OCI-LY1 (cell line): ENCODE data around the gene SF3A1.
"Not testable (repeated sequence)": the region's sequence is repeated elsewhere in the genome, so short reads cannot be mapped to it uniquely, and the experiment has no call there.

ENCODE experiments used
- H2AFZ ChIP-seq: fragments of 200-600 bp; sonication (generic), shearing (Covaris generic); 2 replicates; pipeline ENCODE4 v1.6.0; 2014; ENCODE audit warnings: antibody characterized with exemption, mild to moderate bottlenecking, low read length
- H3F3A ChIP-seq: fragments of 200-600 bp; sonication (generic), shearing (Covaris generic); 2 replicates; pipeline ENCODE4 v1.6.0; 2014; ENCODE audit warnings: mild to moderate bottlenecking, antibody characterized with exemption, low read length, moderate library complexity; ENCODE audit not compliant: insufficient read depth
- H3K27ac ChIP-seq: fragments of 200-600 bp; sonication (generic); 2 replicates; pipeline ENCODE4 v1.5.1; 2014; ENCODE audit warnings: low read length, mixed run types, mild to moderate bottlenecking, low read depth; ENCODE audit not compliant: poor library complexity, severe bottlenecking
- H3K27me3 ChIP-seq: fragments of 200-600 bp; sonication (generic); 2 replicates; pipeline ENCODE4 v1.6.0; 2014; ENCODE audit warnings: antibody characterized with exemption, mild to moderate bottlenecking, low read length, moderate library complexity; ENCODE audit not compliant: insufficient read depth
- H3K36me3 ChIP-seq: fragments of 200-600 bp; sonication (generic); 2 replicates; pipeline ENCODE4 v1.6.1; 2014; ENCODE audit warnings: mild to moderate bottlenecking, antibody characterized with exemption, low read length, moderate library complexity, mixed read lengths; ENCODE audit not compliant: insufficient read depth
- H3K4me1 ChIP-seq: fragments of 200-600 bp; sonication (generic); 2 replicates; pipeline ENCODE4 v1.5.1; 2014; ENCODE audit warnings: mild to moderate bottlenecking, low read length, moderate library complexity; ENCODE audit not compliant: insufficient read depth, severe bottlenecking
- H3K4me2 ChIP-seq: fragments of 200-600 bp; sonication (generic), shearing (Covaris generic); 2 replicates; pipeline ENCODE4 v1.6.1; 2014; ENCODE audit warnings: low read length
- H3K4me3 ChIP-seq: fragments of 200-600 bp; sonication (generic); 2 replicates; pipeline ENCODE4 v1.5.1; 2014; ENCODE audit warnings: low read length, low read depth, mild to moderate bottlenecking, mixed read lengths; ENCODE audit not compliant: poor library complexity, severe bottlenecking
- H3K79me2 ChIP-seq: fragments of 200-600 bp; shearing (Covaris generic); 2 replicates; pipeline ENCODE4 v1.6.1; 2016; ENCODE audit warnings: mixed run types, low read length, mixed read lengths; ENCODE audit not compliant: insufficient read depth
- H3K9ac ChIP-seq: fragments of 200-600 bp; sonication (generic), shearing (Covaris generic); 2 replicates; pipeline ENCODE4 v1.6.1; 2014; ENCODE audit warnings: mild to moderate bottlenecking, low read length, mixed read lengths
- H3K9me2 ChIP-seq: fragments of 200-600 bp; sonication (generic), shearing (Covaris generic); 2 replicates; pipeline ENCODE4 v1.6.1; 2014; ENCODE audit warnings: low read depth, mild to moderate bottlenecking, low read length, mixed read lengths
- H3K9me3 ChIP-seq: fragments of 200-600 bp; shearing (Covaris generic); 2 replicates; pipeline ENCODE4 v1.6.1; 2014; ENCODE audit warnings: low read length, mixed read lengths
- H4K20me1 ChIP-seq: fragments of 200-600 bp; sonication (generic), shearing (Covaris generic); 2 replicates; pipeline ENCODE4 v1.6.0; 2016; ENCODE audit warnings: mild to moderate bottlenecking, low read length; ENCODE audit not compliant: insufficient read depth
- EZH2 ChIP-seq: fragments of 200-600 bp; sonication (generic), shearing (Covaris generic); IDR thresholded peaks from 2 replicates; pipeline ENCODE4 v1.8.0; 2017; ENCODE audit warnings: borderline replicate concordance, mixed run types, mild to moderate bottlenecking, antibody characterized with exemption, low read length, moderate library complexity, mixed read lengths
- TF ChIP-seq, protein P1 (sequence below): fragments of 200-600 bp; sonication (generic), shearing (Covaris generic); IDR thresholded peaks from 2 replicates; pipeline ENCODE4 v1.5.1; 2017; ENCODE audit warnings: mild to moderate bottlenecking, antibody characterized with exemption, low read length, moderate library complexity, mixed read lengths

Gene SF3A1

GRCh38 chr22:30344447-30345200, 12.1 kb downstream of the SF3A1 start:
- no peaks in the 10 kb centered on the region for H3K9me2 ChIP-seq
- no peak overlapping the region for H3K4me2 ChIP-seq
- peaks cover 98% of the 10 kb centered on the region for H3K36me3 ChIP-seq
- H3K27ac ChIP-seq = no peak overlapping the region
- no peak overlapping the region for H3K9ac ChIP-seq
- no peaks in the 10 kb centered on the region for H3F3A ChIP-seq
- H3K4me3 ChIP-seq = no peak overlapping the region
- no peak for TF ChIP-seq EZH2
- TF ChIP-seq, protein P1, sequence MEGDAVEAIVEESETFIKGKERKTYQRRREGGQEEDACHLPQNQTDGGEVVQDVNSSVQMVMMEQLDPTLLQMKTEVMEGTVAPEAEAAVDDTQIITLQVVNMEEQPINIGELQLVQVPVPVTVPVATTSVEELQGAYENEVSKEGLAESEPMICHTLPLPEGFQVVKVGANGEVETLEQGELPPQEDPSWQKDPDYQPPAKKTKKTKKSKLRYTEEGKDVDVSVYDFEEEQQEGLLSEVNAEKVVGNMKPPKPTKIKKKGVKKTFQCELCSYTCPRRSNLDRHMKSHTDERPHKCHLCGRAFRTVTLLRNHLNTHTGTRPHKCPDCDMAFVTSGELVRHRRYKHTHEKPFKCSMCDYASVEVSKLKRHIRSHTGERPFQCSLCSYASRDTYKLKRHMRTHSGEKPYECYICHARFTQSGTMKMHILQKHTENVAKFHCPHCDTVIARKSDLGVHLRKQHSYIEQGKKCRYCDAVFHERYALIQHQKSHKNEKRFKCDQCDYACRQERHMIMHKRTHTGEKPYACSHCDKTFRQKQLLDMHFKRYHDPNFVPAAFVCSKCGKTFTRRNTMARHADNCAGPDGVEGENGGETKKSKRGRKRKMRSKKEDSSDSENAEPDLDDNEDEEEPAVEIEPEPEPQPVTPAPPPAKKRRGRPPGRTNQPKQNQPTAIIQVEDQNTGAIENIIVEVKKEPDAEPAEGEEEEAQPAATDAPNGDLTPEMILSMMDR = no peak
- no peaks in the 10 kb centered on the region for H3K9me3 ChIP-seq
- no peaks in the 10 kb centered on the region for H3K79me2 ChIP-seq
- no peaks in the 10 kb centered on the region for H4K20me1 ChIP-seq
- H3K4me1 ChIP-seq = no peaks in the 10 kb centered on the region
- no peaks in the 10 kb centered on the region for H3K27me3 ChIP-seq
- H2AFZ ChIP-seq = no peak overlapping the region

DNA sequence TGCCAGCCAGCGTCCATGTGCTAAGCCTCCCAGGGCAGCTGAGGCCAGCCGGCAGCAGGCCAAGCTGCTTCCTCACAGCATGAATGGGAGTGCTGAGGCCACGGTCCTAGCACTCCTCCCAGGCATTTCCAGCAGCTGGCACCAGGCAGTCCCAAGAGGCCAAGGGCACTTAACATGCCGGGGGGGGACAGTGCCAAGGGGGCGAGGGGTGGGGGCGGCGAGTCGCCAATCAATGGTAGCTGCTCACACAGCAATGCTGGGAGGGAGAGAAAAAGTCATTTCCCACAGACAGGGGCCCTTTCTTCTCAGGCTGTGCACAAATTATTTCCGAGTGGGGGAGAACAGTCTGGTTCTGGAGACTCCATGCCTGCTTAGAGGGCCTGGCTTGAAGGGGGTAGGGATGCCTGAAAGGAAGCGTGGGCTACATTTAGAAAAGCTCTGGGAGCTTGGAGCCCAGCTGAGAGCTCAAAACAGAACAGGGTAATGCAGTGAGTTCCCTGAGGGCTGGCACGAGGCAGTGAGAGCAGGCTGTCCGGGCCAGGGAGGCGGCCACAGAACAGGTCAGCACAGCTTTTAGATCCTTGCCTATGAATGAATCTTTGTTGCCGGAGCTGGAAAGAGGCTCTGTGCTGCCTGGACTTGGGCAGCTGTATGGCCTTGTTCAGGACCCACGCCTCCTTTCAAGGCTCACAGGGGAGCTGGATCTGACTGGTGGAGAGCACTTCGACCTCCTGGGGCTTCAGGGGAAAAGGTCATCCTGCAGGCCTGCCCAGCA, 15.6 kb downstream of the SF3A1 start:
- H3K36me3 ChIP-seq = peaks cover 99% of the 10 kb centered on the region
- H2AFZ ChIP-seq = no peak overlapping the region
- H4K20me1 ChIP-seq = no peaks in the 10 kb centered on the region
- H3K9me2 ChIP-seq = no peaks in the 10 kb centered on the region
- no peaks in the 10 kb centered on the region for H3K79me2 ChIP-seq
- no peaks in the 10 kb centered on the region for H3K4me1 ChIP-seq
- TF ChIP-seq EZH2 = no peak
- TF ChIP-seq, protein P1 = no peak
- H3K9ac ChIP-seq = no peak overlapping the region
- H3K27me3 ChIP-seq = no peaks in the 10 kb centered on the region
- H3K9me3 ChIP-seq = no peaks in the 10 kb centered on the region
- no peaks in the 10 kb centered on the region for H3F3A ChIP-seq
- H3K4me3 ChIP-seq = no peak overlapping the region
- no peak overlapping the region for H3K4me2 ChIP-seq
- no peak overlapping the region for H3K27ac ChIP-seq

- Histone ChIP-seq H2AFZ (no peak overlapping the region), H3K79me2 (no peaks in the 10 kb centered on the region), H3K36me3 (peaks cover 99% of the 10 kb centered on the region), H3K4me1 (no peaks in the 10 kb centered on the region), H3K4me2 (no peak overlapping the region), H3K4me3 (no peak overlapping the region), H3K9me2 (no peaks in the 10 kb centered on the region), H3K27ac (no peak overlapping the region), H3F3A (no peaks in the 10 kb centered on the region), H3K9ac (no peak overlapping the region), H3K27me3 (no peaks in the 10 kb centered on the region), H4K20me1 (no peaks in the 10 kb centered on the region), H3K9me3 (no peaks in the 10 kb centered on the region)
- no peak for TF ChIP-seq EZH2
- TF ChIP-seq, protein P1 = no peak
These were observed 17.9 kb downstream of the SF3A1 start for GRCh38 chr22:30338802-30339201.

- H2AFZ ChIP-seq, H3K4me3 ChIP-seq, H3F3A ChIP-seq, H3K4me2 ChIP-seq, H4K20me1 ChIP-seq, H3K9ac ChIP-seq, H3K4me1 ChIP-seq, H3K9me3 ChIP-seq, H3K9me2 ChIP-seq, H3K27me3 ChIP-seq, H3K27ac ChIP-seq, H3K79me2 ChIP-seq: not testable (repeated sequence)
- peaks cover 99% of the 10 kb centered on the region for H3K36me3 ChIP-seq
These were observed 18.4 kb downstream of the SF3A1 start for GRCh38 chr22:30338341-30338740.
